Stimulated activated CD4-positive, alpha-beta T cell treated with anti-CD3 and anti-CD28 coated beads, Interleukin-12 subunit alpha, Interleukin-12 subunit beta, amount 100 ng/mL, for 48 hours (primary cell): ENCODE measurements around the gene MYBL2.

Experiments
- DNase-seq, 3 donors: peaks; one replicate each; pipeline ENCODE4 v3.0.0-alpha.2; 2020; ENCODE audit warnings: low read depth in 2 of 3, low spot score in 1 of 3

MYBL2 gene

DNA sequence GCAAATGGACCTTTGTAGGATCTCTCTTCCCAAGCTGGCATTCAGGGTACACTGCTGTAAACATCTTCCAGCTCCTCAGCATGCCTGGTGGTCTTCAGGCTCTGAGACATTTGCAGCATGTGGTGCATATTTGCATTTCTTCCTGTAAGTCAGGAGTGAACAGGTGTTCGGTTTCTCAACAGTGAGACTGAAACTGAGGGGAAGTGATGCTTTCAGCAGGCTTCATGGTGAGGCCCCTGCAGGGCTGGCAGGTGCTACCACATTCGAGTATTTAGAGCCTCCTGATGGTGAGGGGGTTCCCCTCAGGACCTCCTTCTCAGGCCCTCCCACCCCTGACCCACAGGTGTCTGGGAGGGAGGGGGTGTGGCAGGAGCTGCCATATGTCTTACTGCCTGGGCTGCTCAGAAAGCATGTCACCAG is 15.1 kb downstream of the MYBL2 start:
- DNase-seq: no peak

DNA sequence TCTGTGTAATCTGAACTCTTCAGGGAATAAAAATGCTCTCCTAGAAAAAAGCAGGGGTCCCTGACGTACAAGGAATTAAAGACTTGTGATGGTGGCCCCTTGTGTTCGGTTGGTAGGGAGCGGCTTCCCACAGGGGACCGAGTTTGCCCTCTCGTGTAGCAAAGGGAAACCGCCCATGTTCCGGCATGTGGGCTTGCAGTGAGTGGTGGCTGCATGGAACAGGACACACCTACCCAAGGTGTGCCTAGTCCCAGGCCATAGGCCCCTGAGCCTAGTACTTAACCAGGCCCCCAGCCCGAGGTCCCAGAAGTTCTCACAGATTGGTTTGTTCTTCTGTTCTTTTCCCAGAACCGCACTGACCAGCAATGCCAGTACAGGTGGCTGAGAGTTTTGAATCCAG is 15.5 kb downstream of the MYBL2 start:
- DNase-seq: no peak

DNA sequence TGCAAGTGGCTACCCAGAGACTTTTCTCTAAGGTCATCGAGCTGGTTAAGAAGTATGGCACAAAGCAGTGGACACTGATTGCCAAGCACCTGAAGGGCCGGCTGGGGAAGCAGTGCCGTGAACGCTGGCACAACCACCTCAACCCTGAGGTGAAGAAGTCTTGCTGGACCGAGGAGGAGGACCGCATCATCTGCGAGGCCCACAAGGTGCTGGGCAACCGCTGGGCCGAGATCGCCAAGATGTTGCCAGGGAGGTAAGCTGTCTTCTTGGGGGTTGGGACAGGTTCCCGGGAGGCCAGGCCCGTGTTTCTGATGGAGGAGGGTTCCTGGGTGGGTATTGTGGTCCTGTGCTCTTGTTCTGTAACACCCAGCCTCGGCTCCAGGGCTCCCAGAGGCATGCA is 19.9 kb downstream of the MYBL2 start:
- no peak for DNase-seq

DNA sequence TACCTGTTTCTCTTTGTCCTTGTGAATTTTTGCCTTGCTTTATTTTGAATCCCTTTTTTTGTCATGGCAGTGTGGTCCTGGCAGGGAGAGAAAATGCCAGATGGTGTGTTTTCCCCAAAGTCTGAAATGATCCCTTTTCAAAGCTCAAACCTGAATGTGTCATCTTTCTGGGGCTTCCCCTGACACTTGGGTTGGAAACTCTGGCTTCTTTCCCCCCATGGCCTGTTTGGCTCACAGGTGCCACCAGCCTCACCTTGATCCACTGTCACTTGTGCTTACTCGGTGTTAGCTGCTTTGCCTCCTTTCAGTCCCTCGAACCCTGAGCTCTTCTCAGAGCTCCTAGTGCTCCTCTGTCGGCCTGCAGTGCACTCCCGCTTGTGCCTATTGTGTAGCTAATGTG is 22.3 kb downstream of the MYBL2 start:
- no peak for DNase-seq

DNA sequence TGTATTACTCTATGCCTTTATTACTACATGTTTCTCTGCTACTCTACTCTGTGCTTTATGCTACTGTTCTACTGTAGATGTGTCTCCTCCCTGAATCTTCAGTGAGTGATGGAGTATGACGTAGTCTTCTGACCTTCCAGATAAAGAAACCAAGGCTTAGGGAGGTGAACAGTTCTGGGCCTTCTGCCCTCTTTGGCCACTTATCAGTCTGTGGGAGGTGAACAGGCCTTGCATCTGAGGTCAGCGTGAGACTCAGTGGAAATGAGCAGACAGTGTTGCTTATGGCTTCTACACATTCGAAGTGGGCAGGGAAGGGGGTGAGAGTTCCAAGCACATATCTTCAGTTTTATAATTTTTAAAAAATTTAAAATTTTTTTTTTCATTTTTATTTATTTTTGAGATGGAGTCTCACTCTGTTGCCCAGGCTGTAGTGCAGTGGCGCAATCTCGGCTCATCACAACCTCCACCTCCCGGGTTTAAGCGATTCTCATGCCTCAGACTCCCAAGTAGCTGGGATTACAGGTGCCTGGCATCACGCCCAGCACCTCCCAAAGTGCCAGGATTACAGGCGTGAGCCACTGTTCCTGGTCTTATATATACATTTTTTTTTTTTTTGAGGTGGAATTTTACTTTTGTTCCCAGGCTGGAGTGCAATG is 24.2 kb downstream of the MYBL2 start:
- DNase-seq: no peak

DNA sequence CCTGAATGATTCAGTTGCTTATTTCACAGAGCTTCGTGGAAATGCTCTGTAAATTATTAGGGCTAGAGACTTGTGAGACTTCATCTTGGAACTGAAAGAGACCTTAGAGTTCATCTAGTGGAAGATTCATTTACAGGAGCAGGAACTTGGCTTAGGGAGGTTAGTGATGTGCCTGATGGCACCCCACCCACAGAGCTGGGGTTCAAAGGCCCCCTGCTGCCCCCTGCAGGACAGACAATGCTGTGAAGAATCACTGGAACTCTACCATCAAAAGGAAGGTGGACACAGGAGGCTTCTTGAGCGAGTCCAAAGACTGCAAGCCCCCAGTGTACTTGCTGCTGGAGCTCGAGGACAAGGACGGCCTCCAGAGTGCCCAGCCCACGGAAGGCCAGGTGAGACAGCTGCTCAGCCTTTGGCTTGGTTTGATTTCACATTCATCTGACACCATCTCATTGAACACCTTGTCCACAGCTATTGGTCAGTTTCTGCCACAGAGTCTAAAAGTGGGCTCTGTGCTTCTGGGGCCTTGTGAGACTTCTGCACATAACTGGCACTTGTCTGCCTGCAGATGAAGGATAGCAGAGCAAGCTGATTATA is 25.1 kb downstream of the MYBL2 start:
- DNase-seq: peak; percentile 40 to 47 (median 45)

DNA sequence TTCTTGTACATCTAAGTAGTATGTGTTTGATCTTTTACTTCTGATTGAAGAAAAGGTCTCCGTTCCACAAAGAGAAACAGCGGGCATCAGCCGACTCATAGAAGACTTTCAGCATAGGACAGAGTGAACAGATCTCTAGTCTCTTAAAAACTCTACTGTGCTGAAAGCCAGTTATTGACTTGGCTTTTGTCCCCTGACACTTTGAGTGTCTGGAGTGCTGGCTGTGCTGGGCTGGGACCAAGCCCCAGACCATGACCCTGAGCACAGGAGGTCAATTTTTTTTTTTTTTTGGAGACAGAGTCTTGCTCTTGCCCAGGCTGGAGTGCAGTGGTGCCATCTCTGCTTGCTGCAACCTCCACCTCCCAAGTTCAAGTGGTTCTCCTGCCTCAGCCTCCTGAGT is 27.8 kb downstream of the MYBL2 start:
- DNase-seq: no peak

DNA sequence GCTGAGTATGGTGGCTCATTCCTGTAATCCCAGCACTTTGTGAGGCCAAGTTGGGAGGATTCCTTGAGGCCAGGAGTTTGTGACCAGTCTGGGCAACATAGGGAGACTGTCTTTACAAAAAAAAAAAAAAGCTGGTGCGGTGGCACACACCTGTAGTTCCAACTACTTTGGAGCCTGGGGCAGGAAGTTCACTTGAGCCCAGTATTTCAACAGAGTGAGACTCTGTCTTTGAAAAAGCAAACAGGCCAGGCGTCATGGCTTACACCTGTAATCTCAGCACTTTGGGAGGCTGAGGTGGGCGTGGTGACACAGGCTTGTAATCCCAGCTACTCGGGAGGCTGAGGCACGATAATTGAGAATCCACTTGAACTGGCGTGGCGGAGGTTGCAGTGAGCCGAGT is 28.7 kb downstream of the MYBL2 start:
- no peak for DNase-seq

DNA sequence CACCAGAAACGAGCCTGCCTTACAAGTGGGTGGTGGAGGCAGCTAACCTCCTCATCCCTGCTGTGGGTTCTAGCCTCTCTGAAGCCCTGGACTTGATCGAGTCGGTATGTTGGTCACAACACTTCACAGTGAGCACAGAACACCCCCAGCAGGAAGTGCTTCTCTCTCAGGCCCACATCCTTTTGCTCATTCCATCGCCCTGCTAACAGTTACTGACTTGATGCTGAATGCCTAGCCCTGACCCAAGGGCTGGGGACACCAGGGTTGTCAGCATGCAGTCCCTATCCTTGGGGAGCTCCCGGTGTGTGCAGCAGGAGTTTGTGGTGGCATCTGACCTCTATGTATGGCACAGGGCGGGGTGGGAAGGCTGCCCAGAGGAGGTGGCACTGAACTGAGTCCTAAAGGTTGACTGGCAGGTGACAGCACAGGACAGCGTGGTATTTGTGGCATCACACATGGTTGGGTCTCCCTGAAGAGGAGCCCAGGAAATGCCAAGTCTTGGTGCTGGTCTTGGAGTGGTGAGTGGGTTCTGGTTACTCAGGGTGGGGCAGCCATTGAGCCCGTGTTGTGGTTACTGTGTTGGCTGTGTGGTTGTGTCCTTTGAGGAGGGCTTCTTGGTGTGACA is 33.1 kb downstream of the MYBL2 start:
- DNase-seq: no peak

DNA sequence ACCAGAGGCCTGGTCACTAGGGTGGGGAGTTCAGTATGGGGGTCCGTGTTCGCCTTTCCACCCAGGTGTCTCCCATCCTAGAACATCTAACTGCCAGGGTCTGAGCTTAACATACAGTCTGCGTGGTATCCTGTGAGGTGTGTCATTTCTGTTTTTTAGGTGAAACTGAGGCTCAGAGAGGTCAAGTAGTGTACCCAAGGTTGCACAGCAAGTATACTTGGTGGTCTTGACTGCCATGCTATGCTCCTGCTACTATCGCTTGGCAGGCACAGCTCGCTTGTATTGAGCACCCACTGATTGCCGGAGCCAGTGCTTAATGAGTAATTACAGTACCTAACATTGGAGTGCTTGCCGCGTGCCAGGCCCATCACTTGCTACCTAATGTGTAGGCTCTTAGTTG is 33.7 kb downstream of the MYBL2 start:
- no peak for DNase-seq

DNA sequence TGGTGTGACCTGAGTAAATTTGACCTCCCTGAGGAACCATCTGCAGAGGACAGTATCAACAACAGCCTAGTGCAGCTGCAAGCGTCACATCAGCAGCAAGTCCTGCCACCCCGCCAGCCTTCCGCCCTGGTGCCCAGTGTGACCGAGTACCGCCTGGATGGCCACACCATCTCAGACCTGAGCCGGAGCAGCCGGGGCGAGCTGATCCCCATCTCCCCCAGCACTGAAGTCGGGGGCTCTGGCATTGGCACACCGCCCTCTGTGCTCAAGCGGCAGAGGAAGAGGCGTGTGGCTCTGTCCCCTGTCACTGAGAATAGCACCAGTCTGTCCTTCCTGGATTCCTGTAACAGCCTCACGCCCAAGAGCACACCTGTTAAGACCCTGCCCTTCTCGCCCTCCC is 35.6 kb downstream of the MYBL2 start:
- DNase-seq: no peak

DNA sequence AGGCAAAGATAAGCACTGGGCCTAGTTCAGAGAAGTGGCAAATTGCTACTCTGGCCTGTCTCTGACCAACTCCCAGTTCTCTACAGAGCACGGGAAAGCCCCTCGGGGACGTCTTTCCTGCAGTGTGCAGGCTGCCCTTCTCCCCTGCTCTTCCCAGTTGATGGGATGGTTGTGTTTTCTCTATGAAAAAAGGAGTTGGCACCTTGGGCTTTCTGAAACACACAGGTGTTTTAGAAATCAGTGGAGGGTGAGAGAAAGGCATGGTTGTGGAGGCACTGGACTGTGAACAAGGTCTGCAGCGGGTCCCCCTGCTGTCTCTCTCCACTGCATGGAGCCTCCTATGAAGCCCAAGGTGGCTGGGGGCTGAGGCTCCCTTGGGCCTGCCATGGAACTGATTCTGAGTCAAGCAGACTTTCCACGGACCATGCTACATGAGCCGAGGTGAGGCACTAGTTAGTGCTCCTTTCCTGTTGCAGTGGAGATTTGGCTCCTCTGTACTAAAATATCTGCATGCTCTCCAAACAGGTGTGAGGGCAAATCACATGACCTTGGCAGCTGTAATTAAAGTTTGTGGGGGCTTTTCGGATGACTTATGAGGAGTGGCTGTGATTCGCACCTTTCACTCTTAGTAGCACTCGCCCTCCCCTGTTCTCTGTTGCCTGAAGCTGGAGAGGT is 43.6 kb downstream of the MYBL2 start:
- DNase-seq: no peak

DNA sequence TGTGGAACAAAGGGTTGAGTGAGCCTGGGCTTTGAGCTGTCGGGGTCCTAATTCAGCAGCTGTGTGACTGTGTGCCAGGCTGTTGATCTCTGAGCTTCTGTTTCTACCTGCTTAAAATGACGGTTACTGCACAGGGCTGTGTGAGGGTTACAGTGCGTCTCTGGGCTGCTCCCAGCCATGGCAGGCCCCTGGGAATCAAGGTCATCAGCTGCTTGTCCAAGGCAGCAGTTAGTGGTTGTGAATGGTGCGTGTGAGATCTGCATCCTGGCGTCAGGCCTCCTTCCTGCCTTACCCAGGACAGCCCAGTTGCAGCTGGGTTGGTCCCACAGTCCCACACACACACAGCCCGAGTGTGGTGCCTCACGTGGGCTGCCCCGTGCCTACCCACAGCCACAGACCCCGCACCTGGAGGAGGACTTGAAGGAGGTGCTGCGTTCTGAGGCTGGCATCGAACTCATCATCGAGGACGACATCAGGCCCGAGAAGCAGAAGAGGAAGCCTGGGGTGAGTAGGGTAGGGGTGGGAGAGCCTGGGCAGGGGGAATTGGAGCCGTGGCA is 44.3 kb downstream of the MYBL2 start:
- DNase-seq: no peak

DNA sequence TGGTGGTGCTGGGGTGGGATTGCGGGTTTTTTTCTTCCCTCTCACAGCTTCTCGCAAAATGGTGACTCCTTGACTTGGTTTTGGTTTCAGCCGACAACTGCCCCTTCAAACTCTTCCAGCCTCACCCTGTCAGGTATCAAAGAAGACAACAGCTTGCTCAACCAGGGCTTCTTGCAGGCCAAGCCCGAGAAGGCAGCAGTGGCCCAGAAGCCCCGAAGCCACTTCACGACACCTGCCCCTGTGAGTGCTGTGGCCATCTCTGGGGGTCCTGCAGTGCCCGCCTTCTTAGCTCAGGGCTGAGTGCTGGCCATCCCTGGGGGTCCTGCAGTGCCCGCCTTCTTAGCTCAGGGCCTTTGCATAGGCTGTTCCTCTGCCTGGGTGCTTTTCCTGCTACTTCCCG is 48.1 kb downstream of the MYBL2 start:
- no peak for DNase-seq

DNA sequence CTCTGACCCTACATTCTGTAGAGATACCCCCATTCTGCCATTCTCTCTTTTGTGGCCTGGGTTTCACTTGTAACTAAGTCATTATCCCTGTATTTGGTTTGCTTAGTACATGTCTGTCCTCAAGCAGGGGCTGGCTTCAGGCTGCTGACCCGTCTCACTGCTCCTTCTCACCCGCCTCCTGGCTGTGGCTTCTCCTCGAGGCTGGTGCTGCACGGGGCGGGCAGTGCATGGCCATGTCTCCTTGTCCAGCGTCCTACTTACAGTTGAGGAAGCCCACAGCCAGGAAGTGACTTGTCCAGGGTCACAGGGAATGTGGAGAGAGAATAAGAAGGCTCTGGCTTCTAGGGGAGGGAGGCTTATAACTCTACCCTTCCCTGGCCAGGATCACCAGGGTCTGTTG is 48.6 kb downstream of the MYBL2 start:
- no peak for DNase-seq

DNA sequence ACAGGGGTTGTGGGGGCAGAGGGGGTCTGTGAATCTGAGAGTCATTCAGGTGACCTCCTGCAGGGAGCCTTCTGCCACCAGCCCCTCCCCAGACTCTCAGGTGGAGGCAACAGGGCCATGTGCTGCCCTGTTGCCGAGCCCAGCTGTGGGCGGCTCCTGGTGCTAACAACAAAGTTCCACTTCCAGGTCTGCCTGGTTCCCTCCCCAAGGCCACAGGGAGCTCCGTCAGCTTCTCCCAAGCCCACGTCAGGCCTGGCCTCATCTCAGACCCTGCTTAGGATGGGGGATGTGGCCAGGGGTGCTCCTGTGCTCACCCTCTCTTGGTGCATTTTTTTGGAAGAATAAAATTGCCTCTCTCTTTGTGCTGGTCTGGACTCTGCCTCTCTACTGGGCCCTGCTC is 49.2 kb downstream of the MYBL2 start:
- no peak for DNase-seq

DNA sequence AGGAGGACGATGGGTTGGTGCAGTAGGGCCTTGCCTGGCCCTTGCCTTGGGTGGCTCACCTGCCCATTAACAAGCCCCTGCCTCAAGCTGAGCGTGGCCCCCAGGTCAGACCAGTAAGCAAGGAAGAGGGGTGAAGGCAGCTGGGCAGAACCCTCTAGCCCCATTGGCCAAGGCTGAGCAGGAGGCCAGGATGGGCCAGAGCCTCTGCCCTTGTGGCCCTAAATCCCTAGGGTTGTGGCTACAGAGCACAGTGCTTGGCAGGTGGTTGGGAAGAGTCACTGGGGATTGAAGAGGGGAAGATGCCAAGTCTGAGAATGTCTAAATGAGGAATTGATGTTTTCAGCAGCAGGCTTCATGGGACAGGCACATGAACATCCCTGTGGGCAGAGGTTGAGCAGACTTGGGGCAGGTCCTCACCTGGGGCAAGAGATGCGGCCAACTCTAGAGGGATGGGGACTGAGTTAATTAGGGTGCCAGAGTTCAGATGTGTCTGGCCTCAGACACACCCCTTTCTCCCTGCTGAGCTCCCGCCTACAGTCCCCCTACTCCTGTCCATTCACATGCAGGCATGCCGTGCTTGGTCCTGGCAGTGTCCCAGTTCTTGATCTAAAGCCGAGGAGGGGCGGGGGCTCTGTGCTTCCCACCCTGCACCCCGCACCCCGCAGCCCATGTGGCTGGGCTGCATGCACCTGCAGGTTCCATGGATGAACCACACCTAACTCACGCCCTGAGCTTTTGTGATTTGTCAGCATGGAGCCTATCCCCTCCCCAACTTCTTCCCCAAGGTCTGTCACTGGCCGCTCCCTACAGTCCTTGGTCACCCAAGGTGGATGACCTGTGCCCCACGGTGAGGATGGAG is 50.1 kb downstream of the MYBL2 start:
- no peak for DNase-seq

DNA sequence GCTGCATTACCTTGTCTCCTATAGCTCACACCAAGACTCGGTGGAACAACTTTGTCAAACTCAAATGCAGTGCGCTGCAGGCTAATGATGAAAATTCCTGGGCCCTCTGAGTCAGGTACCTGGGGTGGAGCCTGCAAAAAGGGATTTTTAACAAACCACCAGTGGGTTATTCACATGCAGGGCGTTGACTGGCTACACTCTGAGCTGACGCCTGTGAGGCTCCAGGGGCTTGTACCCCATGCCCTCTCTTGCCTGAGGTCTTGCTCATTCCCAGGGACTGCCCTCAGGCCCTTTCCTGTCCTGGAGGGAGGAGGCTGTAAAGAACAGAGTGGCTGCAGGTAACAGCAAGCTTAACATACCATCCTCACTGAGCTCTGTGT is 50.7 kb downstream of the MYBL2 start:
- DNase-seq: no peak

DNA sequence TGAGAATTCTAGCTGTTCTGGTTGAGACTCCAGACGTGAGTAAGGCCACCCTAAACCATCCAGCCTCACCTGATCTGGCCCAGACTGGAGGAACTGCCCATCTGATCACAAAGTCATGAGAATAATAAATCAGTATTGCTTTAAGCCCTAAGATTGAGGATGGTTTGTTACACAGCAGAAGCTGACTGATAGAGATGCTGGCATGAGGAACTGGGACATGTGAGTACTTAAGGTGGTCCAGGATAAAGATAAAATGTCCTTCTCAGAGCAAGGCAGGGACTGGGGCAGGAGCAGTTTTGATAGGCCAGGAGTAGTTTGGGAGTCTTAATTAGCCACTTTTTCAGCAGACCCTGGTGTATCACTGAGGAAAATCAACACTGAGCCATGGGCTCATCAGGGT is 53.1 kb downstream of the MYBL2 start:
- no peak for DNase-seq

DNA sequence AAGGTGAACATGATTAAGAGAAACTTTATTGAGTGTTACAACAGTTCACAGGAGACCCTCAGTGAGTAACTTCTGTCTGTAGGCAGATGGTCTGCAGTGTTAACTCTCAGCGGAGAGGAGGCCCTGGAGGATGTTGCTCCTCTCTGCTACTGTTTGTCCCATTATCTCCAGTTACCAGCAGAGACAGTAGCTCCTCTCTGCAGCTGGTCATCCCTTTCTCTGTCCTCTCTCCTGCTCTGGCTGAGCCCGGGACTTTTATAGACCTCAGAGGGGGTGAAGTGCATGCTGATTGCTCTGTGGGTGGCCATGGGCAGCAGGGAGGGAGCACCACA is 54.1 kb downstream of the MYBL2 start:
- DNase-seq: no peak

DNA sequence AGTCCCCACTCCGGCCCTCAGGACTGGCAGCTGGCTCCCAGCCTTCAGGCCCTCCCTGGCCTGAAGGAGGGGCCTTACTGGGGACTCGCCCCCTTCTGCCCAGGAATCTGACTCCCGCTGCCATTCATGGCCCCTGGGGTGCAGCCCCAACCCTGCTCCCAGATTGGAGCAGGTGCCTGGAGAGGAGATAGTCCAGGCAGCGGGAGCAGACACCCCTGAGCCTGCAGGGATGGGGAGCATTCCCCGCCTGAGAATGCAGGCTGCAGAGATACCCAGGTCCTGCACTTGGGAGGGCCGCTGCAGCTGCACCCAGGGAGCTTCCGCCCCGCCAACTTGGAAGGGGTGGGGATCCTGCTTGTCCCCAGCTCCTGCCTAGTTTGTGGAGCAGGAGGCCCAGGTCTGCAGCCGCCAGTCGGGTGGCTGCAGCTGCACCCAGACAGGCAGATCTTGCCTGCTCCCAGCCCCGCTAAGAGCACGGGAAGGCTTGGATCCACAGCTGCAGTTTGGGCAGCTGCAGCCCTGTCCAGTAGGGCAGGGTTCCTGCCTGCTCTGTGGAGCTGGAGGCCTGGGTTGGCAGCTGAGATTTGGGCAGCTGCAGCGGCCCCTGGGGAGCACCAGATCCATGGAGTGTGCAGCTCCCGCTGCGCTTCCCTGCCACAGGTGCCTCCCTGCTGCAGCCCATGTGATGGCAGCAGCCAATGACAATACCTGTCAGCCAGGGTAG is 54.7 kb downstream of the MYBL2 start:
- DNase-seq: no peak
